Chondrocyte (in vitro differentiated cells): ENCODE data around the gene OXNAD1. TPM values are rescaled to one million over a fixed set of nuclear protein-coding genes. Genes with fewer than 3 reads are reported as not detected.

Experiments used
- DNase-seq: peaks from one replicate; pipeline ENCODE4 v3.0.0; 2021; ENCODE audit warnings: mixed read lengths, low spot score
- H3K27ac Mint-ChIP-seq: one replicate; pipeline ENCODE4 v1.8.0; 2021; ENCODE audit warnings: mild to moderate bottlenecking, moderate library complexity, mixed read lengths; ENCODE audit not compliant: unreplicated experiment
- H3K27me3 Mint-ChIP-seq: 2 replicates; pipeline ENCODE4 v1.8.0; 2021; ENCODE audit warnings: low read depth, mixed read lengths
- H3K36me3 Mint-ChIP-seq: 2 replicates; pipeline ENCODE4 v1.8.0; 2021; ENCODE audit warnings: low read depth, mixed read lengths
- H3K4me1 Mint-ChIP-seq: 2 replicates; pipeline ENCODE4 v1.8.0; 2021; ENCODE audit warnings: low read depth, mild to moderate bottlenecking, mixed read lengths
- H3K4me3 Mint-ChIP-seq: one replicate; pipeline ENCODE4 v1.8.0; 2021; ENCODE audit warnings: mild to moderate bottlenecking, moderate library complexity, mixed read lengths; ENCODE audit not compliant: unreplicated experiment
- H3K9me3 Mint-ChIP-seq: 2 replicates; pipeline ENCODE4 v1.8.0; 2021; ENCODE audit warnings: low read depth, mixed read lengths
- long read RNA-seq: library from polyadenylated mRNA; stranded (forward); transcript quantifications from one replicate; pipeline ENCODE4 v2.0.0, GENCODE V29; 2021
- total RNA-seq: library from RNA; stranded (reverse); gene quantifications from 3 replicates; pipeline ENCODE4 v1.2.1, GENCODE V29; 2021
- TF ChIP-seq, protein P1 (sequence below): fragments of 200-600 bp; sonication (generic); IDR thresholded peaks from 2 replicates; pipeline ENCODE4 v1.5.0; 2021; ENCODE audit warnings: antibody characterized with exemption, mild to moderate bottlenecking, moderate library complexity

OXNAD1 gene, protein sequence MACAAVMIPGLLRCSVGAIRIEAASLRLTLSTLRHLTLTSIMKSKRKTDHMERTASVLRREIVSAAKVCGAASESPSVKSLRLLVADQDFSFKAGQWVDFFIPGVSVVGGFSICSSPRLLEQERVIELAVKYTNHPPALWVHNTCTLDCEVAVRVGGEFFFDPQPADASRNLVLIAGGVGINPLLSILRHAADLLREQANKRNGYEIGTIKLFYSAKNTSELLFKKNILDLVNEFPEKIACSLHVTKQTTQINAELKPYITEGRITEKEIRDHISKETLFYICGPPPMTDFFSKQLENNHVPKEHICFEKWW
- 6.4 to 8.1 TPM (median 6.7 TPM) in 3 replicates for total RNA-seq
- long read RNA-seq, transcript OXNAD1-201 (9 exons, 3,929 nt) = major isoform, 8 of 14 reads
- long read RNA-seq, partial matches to known transcripts = 1 of 14 reads
- long read RNA-seq, other reads (novel, unspliced or antisense) = 5 of 14 reads

DNA sequence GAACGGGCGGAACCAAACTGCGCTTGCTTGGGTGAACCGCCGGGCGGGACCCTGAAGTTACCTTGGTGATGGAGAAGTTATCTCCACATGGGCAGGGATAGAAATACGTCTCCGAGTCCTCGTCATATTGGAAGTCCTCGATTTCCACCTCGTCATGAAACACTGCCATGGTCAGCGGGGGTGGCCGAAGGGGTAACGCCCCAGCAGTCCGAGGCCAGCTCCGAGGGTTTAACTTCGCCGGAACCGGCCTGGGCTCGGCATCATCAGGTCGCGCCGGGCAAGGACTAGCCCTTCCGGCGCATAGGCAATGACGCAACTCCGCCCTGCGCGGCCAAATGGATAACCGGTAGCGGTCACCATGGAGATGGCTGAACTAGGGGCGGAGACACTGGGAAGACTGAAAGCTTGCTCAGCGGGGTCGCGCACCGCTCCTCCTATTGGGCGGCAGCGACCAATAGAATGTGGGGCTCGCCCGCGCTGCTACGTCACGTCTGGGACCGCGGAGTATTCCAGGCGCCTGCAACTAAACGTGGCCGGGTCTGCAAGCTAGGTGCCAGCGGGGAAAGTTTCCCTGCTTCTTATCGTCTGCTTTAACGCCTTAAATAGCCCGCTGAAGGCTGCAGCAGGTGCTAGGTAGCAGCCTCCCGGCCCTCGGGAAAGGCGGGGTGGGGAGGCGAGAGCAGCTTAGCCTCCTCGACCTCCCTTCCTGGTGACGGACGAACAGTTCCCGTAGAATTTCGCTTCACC is at the start of gene OXNAD1, which contains the start of gene DPH3:
OXNAD1 (plus strand) TSS at position 505 of the 747 bp plus-strand sequence. CDS start 5,741 bp downstream, outside the sequence.
DPH3 (minus strand) TSS at position 236 of the 747 bp plus-strand sequence; CDS start at position 169, 67 bp downstream.
- Mint-ChIP-seq H3K27me3 (no peaks in the 10 kb centered on the region), H3K4me1 (peaks cover 33% of the 10 kb centered on the region), H3K27ac (peak within 1 kb of the TSS; percentile 99), H3K4me3 (peak within 1 kb of the TSS; percentile 88), H3K9me3 (no peaks in the 10 kb centered on the region), H3K36me3 (no peaks in the 10 kb centered on the region)
- DNase-seq = peak; percentile 100
- TF ChIP-seq, protein P1, sequence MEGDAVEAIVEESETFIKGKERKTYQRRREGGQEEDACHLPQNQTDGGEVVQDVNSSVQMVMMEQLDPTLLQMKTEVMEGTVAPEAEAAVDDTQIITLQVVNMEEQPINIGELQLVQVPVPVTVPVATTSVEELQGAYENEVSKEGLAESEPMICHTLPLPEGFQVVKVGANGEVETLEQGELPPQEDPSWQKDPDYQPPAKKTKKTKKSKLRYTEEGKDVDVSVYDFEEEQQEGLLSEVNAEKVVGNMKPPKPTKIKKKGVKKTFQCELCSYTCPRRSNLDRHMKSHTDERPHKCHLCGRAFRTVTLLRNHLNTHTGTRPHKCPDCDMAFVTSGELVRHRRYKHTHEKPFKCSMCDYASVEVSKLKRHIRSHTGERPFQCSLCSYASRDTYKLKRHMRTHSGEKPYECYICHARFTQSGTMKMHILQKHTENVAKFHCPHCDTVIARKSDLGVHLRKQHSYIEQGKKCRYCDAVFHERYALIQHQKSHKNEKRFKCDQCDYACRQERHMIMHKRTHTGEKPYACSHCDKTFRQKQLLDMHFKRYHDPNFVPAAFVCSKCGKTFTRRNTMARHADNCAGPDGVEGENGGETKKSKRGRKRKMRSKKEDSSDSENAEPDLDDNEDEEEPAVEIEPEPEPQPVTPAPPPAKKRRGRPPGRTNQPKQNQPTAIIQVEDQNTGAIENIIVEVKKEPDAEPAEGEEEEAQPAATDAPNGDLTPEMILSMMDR = peak; percentile 28

DNA sequence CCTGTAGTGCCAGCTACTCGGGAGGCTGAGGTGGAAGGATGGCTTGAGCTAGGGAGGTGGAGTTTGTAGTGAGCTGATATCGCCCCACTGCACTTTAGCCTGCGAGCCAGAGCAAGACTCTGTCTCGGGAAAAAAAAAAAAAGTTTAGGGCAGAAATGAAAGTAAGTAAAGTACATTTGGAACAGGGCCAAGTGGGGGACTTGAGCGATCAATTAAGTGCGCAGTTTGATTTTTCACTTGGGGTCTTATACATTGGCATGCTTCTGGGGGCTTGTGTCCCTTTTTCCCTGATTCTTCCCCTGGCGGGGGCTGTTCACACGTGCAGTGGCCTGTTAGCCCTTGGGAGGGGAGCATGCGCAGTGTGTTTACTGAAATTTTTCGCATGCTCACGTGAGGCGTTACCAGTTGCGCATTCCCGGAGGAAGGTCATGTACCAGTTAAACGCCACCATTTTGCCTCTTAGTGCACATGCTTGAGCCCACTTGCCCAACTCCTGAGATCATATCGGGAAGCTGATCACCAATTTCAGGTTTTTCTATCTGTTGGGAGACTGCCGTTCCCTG is 48.6 kb upstream of the OXNAD1 start:
- Mint-ChIP-seq H3K36me3 (no peaks in the 10 kb centered on the region), H3K27ac (no peak overlapping the region), H3K27me3 (peaks cover 1% of the 10 kb centered on the region), H3K9me3 (no peaks in the 10 kb centered on the region), H3K4me1 (no peaks in the 10 kb centered on the region), H3K4me3 (no peak overlapping the region)
- TF ChIP-seq, protein P1 = no peak
- no peak for DNase-seq

DNA sequence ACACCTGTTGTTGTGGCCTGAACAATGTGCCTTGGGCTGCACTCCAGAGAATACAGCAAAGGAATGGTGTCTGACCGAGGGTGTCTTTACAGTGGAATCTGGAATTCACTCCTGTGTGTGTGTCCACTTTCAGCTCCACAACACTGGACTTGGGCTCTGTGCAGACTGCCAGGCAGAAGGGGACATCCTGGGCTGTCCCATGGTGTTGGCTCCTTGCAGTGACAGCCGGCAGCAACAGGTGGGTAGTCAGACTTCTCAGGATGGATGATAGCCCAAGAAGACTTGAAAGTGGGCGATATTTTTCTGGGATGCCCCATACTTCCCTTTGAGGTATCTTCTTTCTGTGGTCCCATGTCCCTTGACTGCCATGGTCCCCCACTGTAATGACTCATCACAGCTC is 45.2 kb upstream of the OXNAD1 start:
- peaks cover 1% of the 10 kb centered on the region for H3K27me3 Mint-ChIP-seq
- TF ChIP-seq, protein P1 = no peak
- DNase-seq = no peak

DNA sequence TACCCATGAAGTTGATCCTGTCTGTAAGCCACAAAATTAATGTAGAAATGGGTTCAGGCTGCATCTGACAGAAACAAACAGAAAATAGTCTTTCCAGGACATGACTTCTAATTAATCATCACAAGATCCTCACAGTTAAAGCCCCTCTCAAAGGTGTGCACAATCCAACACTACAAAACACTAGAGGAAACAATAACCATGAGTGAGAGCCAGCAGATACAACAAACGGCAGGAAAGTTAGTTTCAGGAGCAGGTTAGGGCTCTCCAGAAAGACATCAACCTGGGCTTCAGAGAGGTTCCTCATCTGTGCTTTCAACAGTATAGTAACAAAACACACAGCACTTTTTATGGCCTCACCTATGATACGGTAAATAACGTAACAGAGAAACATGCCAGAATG is 43.0 kb upstream of the OXNAD1 start:
- no peaks in the 10 kb centered on the region for H3K4me1 Mint-ChIP-seq
- no peak overlapping the region for H3K4me3 Mint-ChIP-seq
- TF ChIP-seq, protein P1 = no peak
- H3K27me3 Mint-ChIP-seq = peaks cover 1% of the 10 kb centered on the region
- DNase-seq = no peak
- H3K36me3 Mint-ChIP-seq = no peaks in the 10 kb centered on the region
- H3K27ac Mint-ChIP-seq = no peak overlapping the region
- peaks cover 12% of the 10 kb centered on the region for H3K9me3 Mint-ChIP-seq

More for the DNA sequence above, 45.2 kb upstream of the OXNAD1 start:
- Mint-ChIP-seq H3K4me3 (no peak overlapping the region), H3K27ac (no peak overlapping the region), H3K9me3 (peaks cover 12% of the 10 kb centered on the region), H3K36me3 (no peaks in the 10 kb centered on the region), H3K4me1 (no peaks in the 10 kb centered on the region)

DNA sequence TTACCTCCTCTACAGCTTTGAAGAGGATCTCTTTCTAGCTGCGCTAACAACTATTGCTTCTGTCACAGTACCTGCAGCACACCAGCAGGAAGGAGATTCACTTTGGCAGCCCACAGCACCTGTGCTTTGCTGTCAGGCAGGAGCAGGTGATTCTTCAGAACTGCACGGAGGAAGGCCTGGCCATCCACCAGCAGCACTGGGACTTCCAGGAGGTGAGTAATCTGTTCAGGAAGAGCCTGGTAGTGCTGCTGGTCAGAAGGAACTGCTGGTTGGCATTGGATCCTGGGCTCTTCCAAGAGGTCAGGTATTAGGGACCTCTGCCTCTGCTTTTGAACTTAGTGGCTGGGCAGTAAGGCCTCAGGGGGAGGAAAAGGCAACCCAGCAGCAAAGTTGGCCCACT is 42.5 kb upstream of the OXNAD1 start:
- Mint-ChIP-seq H3K36me3 (no peaks in the 10 kb centered on the region), H3K9me3 (peaks cover 12% of the 10 kb centered on the region), H3K27ac (no peak overlapping the region), H3K4me1 (no peaks in the 10 kb centered on the region), H3K4me3 (no peak overlapping the region), H3K27me3 (peaks cover 1% of the 10 kb centered on the region)
- TF ChIP-seq, protein P1 = no peak
- no peak for DNase-seq
